GM19099 (cell line): ENCODE data around the gene CUZD1.

ENCODE experiments used
- POLR2A ChIP-seq: IDR thresholded peaks from 3 replicates; pipeline ENCODE4 v1.6.1; 2011; ENCODE audit warnings: low read depth; ENCODE audit not compliant: insufficient read length; ENCODE audit errors: extremely low read depth

CUZD1 gene

DNA sequence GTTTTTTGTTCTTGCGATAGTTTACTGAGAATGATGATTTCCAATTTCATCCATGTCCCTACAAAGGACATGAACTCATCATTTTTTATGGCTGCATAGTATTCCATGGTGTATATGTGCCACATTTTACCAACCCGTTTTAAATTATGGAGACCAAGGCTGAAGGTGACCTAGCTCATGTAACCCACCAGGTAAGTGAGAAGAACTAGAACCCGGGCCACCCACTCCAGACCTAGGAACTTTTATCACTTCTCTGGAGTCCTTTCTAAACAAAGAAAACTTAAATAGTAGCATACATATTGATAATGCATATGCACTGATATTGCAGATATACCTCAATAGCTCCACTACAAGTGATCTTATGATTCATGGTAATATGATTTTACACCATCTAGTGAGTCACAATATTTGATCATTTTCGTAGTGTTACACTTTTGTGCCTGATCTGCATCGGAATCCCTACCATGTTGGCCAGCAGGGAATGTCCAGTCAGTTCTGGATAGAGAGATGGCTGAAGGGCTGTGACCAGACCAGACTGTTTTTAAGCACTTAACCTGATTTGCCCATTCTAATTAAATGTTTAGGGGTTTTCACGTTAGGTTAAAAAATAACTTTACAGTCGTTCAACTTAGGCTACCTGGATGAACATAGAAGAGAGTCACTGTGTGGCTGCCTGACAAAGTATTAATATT is 15.2 kb downstream of the CUZD1 start:
- TF ChIP-seq POLR2A = no peak

GRCh38 chr10:122829454-122829853 is 16.2 kb downstream of the CUZD1 start:
- no peak for TF ChIP-seq POLR2A

DNA sequence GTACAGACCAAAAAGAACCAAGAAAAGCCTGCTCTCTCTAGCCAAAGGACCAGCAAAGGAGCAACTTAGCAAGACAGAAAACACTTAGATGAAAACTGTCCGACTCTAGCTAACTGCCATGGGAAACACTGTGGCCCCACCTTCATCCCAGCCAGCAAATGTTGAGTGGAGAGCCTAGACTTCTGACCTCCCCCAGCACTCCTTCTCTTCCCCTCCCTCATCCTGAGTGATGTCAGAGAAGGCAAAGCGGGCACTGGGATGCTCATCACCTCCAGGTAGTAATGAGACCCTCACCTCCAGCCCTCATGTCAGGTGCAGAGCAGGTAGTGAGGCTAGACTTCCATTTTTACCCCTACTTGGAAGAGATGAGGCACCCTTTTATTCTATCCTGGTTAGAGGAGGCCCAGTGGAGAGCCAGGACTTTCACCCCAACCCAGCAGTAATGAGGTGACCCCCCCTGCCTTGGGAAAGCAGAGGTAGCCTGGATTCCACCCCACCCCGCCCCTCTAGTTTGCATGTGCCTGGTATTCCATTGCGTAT is 16.9 kb downstream of the CUZD1 start:
- no peak for TF ChIP-seq POLR2A

- no peak for TF ChIP-seq POLR2A
Observed at GRCh38 chr10:122827302-122827701, 18.4 kb downstream of the CUZD1 start.

DNA sequence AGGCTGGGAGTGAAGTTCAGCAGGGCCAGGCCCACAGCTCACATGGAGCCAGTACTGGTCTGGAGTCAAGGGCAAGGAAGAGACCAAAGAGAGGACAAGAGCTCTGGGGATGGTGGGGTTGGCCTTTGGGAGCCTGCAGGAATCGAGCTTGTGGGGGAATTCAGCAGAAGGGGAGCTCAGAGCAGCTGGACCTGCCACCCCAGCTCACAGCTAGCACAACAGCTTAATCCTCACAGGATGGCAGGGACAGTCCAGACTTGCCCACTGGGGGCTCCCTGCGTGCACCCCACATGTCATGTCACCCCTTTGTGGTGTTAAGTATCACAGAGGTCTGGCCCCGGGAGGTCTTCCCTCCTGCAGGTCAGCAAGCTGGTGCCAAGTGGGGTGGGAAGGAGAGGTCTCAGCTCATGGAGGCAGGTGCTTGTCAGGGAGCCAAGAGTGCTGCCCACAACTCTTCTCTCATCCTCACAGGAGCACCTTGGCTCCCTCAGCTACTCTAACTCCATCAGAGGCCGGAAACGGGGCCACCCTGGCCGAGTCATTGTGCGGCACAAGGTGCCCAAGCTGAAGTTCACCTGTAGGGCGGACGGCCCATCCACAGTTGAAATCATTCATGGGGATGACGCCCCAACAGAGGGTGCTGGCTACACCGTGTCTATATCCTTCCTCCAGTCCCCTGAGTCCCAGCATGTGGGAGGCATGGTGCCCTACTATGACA is 22.5 kb downstream of the CUZD1 start:
- no peak for TF ChIP-seq POLR2A

- no peak for TF ChIP-seq POLR2A
Observed at GRCh38 chr10:122821808-122822207, 23.8 kb downstream of the CUZD1 start.

DNA sequence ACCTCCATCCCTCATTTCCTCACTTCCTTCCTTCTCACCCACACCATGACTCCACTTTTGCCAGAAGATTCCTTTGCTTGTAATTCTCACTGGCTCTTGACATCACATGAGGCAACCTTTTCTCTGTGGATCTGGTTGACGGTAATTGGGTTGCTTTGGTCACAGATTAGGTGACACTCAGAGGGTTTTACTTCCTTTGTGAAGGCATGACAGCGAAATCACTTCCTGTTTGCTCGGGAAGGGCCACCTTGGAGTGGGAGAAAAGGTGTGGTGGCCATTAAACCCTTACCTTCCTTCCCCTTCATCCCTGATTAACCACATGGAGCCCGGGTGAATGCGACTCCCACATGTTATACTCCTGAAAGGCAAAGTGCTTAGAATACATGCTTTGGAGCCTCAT is 30.2 kb downstream of the CUZD1 start:
- TF ChIP-seq POLR2A = no peak

- TF ChIP-seq POLR2A = no peak
Observed at GRCh38 chr10:122814493-122814892, 31.2 kb downstream of the CUZD1 start.

DNA sequence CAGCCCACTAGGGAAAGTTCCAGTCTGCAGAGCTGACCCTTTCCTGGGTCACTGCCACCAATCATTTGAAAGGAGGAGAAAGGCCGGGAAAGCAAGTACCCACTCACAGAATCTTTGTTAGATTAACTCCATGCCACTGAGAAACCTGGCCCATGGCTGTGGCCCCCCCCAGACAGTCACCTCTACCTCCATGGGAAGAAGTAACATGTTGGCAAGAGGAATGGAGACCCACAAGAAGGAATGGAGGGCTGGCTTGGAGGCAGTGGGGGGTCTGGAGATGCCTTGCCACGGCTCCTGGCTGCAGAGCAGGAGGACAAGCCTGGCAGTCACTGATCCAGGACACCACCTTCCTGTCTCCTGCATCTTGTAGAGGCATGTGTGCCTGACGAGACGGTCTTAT is 32.9 kb downstream of the CUZD1 start:
- TF ChIP-seq POLR2A = no peak

- no peak for TF ChIP-seq POLR2A
Observed at GRCh38 chr10:122802282-122802681, 43.4 kb downstream of the CUZD1 start.

GRCh38 chr10:122798704-122799231 is 46.9 kb downstream of the CUZD1 start:
- TF ChIP-seq POLR2A = no peak

- TF ChIP-seq POLR2A = no peak
Observed at GRCh38 chr10:122796796-122797195, 48.9 kb downstream of the CUZD1 start.

DNA sequence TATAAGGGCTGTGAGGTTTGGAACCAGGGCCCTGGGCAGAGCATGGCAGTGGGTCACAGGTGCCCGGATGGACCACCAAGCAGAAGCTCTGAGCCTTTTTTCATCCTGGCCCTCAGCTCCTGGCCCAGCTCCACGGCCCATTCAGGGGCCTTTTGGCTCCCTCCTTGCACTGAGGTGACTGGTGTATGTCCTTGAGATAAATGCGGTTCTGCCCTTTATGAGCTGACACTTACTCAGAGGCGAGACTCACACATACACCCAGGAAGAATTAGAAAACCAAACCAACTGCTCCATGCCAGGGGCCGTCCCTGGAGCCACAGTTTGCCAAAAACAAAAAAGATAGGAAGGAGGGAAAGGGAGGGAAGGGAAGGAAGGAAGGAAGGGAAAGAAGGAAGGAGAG is 49.7 kb downstream of the CUZD1 start:
- TF ChIP-seq POLR2A = no peak

DNA sequence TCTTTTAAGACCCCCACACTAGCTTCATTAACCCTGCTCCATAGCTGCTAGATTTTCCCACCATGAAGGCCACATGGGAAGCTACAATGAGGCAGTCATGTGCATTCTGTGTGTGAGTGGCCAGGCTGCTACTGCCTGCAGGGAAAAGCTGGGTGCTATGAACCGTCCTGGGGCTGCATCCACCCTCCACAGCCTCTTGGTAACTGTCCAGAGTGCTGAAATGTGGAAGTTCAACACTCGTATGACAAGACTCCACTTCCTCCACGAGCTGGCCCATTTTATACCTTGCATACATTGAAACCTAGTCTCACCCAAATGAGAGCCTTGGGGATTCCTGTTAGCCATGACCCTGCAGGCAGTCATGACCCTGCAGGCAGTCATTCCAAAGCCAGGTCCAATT is 59.4 kb downstream of the CUZD1 start:
- no peak for TF ChIP-seq POLR2A

GRCh38 chr10:122782911-122783310 is 62.7 kb downstream of the CUZD1 start:
- no peak for TF ChIP-seq POLR2A
